ENCODE data around the gene CYTH1.

The CYTH1 gene

DNA sequence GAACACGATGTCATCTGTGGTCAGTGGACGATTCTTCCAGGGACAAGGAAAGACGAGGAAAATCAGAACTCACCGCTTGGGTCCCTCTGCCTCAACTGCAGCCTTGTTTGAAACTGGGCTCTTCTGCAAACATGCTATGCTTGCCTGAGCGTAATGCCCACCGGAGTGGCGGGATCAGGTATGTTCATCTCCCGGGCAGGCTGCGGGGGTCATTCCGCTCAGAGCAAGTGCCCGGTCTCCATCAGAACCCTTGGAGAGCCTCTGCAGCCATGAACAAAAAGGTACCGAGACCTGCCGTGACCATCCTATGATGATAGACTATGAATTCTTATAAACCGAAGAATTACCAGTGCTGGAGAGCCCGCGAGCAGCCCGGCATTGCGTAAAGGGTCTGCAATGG, 140.4 kb downstream of the CYTH1 start:
- DNase-seq = no peak

DNA sequence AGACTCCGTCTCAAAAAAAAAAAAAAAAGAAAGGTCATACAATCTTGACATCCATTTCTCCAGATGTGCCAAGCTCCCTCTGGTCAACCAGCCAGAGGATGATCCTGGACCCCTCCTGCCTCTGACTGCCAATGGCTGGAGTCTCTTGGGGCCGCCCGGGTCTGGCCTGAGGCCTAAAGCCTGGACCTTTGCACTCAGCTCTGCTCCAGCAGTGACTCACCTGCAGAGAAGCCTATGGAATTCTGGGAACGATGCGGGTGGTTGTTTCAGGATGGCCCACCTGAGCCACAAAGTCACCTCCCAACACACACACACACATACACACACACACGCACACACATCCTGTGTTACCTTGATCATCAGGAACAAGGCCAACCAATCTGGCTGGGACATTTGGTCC, 140.8 kb downstream of the CYTH1 start:
- DNase-seq = no peak

DNA sequence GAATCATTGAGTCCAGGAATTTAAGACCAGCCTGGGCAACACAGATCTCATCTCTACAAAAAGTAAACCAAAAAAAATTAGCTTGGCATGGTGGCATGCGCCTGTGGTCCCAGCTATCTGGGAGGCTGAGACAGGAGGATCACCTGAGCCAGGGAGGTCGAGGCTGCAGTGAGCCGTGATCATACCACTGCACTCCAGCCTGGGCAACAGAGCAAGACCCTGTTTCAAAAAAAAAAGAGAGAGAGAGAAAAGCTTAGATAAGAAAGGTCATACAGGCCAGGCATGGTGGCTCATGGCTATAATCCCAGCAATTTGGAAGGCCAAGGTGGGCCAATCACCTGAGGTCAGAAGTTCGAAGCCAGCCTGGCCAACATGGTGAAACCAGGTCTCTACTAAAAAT, 141.4 kb downstream of the CYTH1 start:
- DNase-seq = no peak

DNA sequence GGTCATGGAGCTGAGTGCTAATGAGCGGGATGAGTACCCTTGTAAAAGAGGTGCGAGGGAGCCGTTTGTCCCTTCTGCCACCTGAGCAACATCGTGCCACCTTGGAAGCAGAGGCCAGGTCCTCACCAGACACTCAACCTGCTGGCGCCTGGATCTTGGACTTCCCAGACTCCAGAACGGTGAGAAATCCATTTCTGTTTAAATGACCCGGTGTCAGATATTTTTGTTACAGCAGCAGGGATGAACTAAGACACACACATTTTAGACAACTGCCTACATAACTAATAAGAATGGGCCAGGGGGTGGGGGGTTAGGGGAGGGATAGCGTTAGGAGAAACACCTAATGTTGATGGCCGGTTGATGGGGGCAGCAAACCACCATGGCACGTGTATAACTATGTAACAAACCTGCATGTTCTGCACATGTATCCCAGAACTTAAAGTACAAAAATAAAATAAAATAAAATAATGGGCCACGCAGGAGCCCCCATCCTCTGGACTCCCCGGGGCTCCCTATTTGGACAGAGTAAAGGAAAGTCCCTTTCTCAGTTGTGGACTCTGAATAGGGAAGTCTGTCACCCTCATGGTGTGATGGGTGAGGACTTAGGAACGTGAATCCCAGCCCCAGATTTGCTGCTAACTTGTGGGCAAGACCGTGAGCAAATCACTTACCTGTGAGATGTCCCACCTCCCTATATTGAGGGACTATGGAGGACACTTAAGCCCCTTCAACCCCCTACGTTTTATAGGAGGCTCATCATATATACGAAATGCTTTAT, 144.2 kb downstream of the CYTH1 start:
- DNase-seq = no peak

DNA sequence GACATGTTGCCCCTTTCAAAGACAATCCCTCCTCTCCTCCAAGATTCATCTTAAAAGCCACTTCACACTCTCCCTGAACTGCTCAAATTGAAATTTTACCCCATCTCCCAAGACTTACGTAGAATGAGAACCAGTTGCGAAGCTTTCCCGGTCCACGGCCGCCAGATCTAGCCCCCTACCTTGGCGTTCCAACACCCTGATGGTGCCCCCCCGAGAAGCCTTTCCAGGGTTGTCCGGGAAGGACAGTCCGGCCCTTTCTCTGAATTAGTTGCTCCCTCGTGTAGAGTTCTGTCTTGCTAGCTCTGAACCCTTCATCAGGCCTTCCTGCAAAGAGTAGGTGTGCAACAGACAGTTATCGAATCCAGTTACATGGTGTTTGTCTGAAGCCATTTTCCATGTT, 144.9 kb downstream of the CYTH1 start:
- DNase-seq = no peak

DNA sequence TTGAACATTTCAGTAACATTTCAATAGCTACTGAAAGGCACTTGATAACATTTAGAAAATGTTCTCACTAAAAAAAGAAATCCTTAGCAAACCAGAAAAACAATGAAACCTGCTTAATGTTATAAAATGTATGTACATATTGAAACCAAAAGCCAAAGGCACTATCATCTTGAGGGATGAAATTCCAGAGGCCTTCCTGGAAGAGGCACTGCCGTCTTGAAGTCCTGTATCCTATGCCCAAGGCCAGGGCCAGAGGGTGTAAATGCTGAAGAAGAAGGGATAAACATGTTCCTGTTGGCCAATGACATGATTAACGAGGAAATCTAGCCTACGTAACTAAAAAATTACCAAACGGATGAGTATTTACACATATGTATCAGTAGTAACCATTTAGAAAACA, 147.9 kb downstream of the CYTH1 start:
- no peak for DNase-seq

DNA sequence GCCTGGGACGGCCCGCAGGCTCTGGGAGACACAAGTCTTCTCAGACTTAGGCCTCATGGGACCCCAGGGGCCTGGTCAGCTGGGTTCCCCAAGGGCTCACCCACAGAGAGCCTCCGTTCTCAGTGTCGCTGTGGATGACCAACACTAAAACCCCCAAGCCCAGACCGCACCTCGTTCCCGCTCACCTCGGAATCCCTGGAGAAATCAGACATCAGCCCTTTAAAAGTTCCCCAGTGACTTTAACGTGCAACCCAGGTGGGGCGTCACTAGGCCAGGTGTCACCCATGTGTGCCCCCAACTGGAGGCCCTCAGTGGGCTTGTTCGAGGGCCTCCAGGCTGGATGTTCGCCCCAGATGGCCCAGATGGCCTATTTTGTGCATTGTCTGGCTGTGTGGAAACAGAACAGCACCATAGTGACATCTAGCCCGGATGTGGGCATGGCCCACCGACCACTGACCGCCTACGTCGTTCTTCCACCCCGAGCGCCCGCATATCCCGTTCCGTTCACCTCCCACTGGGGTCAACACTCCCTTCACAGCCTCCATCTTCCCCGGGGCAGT, 152.6 kb downstream of the CYTH1 start:
- DNase-seq = no peak

DNA sequence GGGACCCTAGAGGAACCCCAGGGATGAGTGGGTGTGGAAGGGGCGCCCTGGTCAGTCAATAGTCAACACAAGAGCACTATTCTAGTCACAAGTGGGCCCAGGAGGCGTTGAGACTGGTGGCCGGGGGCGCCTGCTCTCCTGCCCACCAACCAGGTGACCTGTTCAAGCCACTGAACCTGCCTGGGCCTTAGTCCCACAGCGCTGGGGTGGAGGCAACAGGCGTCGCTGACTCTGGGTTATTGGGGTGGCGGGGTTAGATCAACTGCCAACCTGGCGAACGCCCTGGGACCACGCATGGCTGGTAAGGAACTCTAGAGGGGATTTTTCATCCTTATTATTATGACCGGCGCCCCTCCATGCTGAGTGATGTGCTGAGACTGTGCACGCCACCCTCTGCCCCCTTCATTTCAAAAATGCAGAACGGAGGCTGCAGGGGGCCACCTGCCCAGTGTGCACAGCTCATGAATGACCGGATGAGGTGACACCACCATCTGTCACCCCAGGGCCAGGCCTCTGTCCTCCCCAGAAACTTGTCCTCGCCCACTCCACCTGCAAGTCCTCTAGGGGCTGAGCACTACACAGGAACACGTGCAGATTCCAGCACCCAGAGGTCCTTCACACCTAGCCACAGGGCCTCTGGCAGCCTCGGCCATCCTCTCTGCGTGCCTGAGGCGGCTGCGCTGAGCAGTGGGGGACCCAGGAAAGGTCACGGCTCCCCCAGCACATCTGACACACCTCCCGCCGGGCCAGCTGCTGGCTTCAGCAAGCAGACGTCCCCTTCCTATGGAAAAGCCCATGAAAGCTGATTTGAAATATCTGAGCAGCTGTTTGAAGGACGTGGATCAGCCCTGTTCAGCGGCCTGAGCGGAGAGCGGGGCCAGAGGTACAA, 153.3 kb downstream of the CYTH1 start:
- no peak for DNase-seq

DNA sequence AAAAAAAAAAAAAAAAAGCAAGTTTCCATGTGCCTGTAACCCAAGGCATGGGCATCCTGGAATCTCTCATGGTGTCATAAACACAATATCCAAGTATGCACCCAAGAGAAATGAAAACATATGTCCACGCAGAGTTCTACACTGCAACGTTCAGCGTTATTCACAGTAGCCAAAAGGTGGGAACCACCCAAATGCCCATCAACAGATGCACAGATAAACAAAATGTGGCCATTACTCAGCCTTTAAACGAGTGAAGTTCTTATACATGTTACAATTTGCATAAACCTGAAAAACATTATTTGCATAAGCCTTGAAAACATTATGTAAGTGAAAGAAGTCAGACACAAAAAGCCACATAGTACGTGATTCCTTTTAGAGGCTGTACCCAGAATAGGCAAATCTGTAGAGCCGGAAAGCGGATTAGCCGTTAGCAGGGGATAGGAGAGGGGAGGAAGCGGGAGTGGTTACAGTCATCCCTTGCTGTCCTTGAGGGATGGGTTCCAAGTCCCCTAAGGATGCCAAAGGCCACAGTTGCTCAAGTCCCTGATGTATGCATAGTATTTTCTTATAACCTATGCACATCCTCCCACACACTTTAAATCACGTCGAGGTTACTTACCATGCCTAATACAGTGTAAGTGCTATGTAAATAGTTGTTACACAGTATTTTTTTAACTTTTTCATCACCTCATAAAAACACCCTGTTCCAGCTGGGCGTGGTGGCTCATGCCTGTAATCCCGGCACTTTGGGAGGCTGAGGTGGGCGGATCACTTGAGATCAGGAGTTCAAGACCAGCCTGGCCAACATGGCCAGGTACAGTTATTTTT, 157.5 kb downstream of the CYTH1 start:
- DNase-seq = no peak
